ENCODE data around the gene KIF23. TPM values are rescaled to one million over a fixed set of nuclear protein-coding genes. Genes with fewer than 3 reads are reported as not detected.

Gene KIF23
- total RNA-seq, 3 donors from 2014 or later (not counting 1 experiment from before 2014, with no cell fraction given): 1.2 to 2.1 (median 1.9) TPM

DNA sequence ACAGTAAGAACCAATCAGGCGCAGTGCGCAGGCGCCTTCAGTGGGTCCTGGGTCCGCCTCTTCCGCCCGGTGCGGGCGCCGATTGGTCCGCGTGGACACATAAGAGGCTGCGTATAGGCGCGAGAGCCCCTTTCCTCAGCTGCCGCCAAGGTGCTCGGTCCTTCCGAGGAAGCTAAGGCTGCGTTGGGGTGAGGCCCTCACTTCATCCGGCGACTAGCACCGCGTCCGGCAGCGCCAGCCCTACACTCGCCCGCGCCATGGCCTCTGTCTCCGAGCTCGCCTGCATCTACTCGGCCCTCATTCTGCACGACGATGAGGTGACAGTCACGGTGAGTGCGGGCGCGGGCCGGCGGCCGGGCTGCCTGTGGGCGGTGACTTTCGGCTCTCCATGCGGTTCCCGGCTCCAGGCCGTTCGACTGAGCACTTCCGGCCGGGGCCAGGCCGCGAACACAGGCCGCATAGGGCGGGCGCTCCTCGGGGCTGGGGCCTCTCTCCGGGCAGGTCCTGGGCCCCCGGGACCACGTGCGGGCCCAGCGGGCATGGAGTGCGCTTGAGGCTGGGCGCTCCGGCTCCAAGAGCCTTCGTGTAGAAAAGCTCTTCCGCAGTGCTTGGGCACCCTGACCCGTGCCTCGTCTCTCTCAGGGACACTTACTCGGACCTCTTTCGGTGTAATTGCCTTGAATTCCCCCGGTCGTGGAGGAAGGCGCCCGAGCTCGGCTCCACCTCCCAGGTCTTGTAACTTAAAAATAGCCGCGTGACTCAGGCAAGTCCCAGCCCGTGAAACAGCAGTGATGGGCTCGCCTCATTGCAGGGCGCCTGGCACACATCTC, 38.8 kb downstream of the KIF23 start, which contains the start of gene RPLP1:
Gene RPLP1 (plus strand): TSS at position 127 of the 830 bp plus-strand sequence. CDS start 131 bp downstream, at position 258.
- no peaks in the 10 kb centered on the region for H3K27me3 ChIP-seq (ENCODE audit: control insufficient read depth, insufficient read depth, low read length)
- peak within 1 kb of the TSS; percentile 83 for H3K4me3 ChIP-seq (ENCODE audit: low read length)
- H3K4me1 ChIP-seq (ENCODE audit: control insufficient read depth, insufficient read depth, low read length): peaks cover 23% of the 10 kb centered on the region
- H3K4me3 Mint-ChIP-seq: peak within 1 kb of the TSS; percentile 98
- H3K9me3 Mint-ChIP-seq: no peaks in the 10 kb centered on the region
- peak; percentile 96 to 99 for DNase-seq
- WGBS (ENCODE audit: insufficient coverage): under 1% methylated on average over 77 of the region's 77 CpGs
- H3K27ac Mint-ChIP-seq: peak within 1 kb of the TSS; percentile 98 to 100
- intact Hi-C loops (cut with micrococcal nuclease): loop anchor here (1.0 to 5.0 kb wide), 5 partner anchors 9 to 656 kb away; partner anchors contain the start of gene KIF23
- no peaks in the 10 kb centered on the region for H3K27me3 Mint-ChIP-seq (ENCODE audit: low read depth in 2 of 2)
- peaks cover 41 to 45% of the 10 kb centered on the region in 2 donors for H3K4me1 Mint-ChIP-seq
- H3K27ac ChIP-seq (ENCODE audit: low read length): peak within 1 kb of the TSS; percentile 83
- TF ChIP-seq, protein P1, sequence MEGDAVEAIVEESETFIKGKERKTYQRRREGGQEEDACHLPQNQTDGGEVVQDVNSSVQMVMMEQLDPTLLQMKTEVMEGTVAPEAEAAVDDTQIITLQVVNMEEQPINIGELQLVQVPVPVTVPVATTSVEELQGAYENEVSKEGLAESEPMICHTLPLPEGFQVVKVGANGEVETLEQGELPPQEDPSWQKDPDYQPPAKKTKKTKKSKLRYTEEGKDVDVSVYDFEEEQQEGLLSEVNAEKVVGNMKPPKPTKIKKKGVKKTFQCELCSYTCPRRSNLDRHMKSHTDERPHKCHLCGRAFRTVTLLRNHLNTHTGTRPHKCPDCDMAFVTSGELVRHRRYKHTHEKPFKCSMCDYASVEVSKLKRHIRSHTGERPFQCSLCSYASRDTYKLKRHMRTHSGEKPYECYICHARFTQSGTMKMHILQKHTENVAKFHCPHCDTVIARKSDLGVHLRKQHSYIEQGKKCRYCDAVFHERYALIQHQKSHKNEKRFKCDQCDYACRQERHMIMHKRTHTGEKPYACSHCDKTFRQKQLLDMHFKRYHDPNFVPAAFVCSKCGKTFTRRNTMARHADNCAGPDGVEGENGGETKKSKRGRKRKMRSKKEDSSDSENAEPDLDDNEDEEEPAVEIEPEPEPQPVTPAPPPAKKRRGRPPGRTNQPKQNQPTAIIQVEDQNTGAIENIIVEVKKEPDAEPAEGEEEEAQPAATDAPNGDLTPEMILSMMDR (IDR thresholded peaks at IDR 0.05): no peak
- ATAC-seq: peak; percentile 84 to 94 (median 90)
- H3K36me3 ChIP-seq (ENCODE audit: control insufficient read depth, insufficient read depth, low read length): peaks cover 32% of the 10 kb centered on the region
- no peaks in the 10 kb centered on the region for H3K9me3 ChIP-seq (ENCODE audit: control insufficient read depth, insufficient read depth, low read length)
- peaks cover 9% of the 10 kb centered on the region for H3K36me3 Mint-ChIP-seq

DNA sequence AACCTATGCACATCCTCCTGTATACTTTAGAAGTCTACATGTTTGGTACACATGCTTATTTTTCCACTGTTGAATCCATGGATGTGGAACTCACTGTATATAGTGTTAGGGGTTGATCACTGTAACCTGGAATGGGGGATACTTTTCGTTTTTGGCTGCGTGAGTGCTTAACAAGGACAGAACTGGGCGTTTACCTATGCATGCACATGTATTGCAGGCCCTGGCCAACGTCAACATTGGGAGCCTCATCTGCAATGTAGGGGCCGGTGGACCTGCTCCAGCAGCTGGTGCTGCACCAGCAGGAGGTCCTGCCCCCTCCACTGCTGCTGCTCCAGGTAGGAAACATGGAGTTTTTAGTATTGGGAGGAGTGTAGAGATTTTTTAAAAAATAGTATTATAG, 40.8 kb downstream of the KIF23 start:
- 53% methylated on average over 5 of the region's 5 CpGs for WGBS (ENCODE audit: insufficient coverage)
- H3K9me3 Mint-ChIP-seq: no peaks in the 10 kb centered on the region
- H3K27ac ChIP-seq (ENCODE audit: low read length): no peak overlapping the region
- peak overlapping the region; percentile 98 for H3K4me3 Mint-ChIP-seq
- peaks cover 41 to 45% of the 10 kb centered on the region in 2 donors for H3K4me1 Mint-ChIP-seq
- TF ChIP-seq, protein P1 (IDR thresholded peaks at IDR 0.05): no peak
- H3K27me3 Mint-ChIP-seq (ENCODE audit: low read depth in 2 of 2): no peaks in the 10 kb centered on the region
- ATAC-seq (no peak), DNase-seq (no peak)
- H3K4me1 ChIP-seq (ENCODE audit: control insufficient read depth, insufficient read depth, low read length): peaks cover 23% of the 10 kb centered on the region
- H3K27me3 ChIP-seq (ENCODE audit: control insufficient read depth, insufficient read depth, low read length): no peaks in the 10 kb centered on the region
- no peak overlapping the region for H3K4me3 ChIP-seq (ENCODE audit: low read length)
- H3K36me3 Mint-ChIP-seq: peaks cover 9% of the 10 kb centered on the region
- H3K27ac Mint-ChIP-seq: peak overlapping the region; percentile 98 to 100
- peaks cover 32% of the 10 kb centered on the region for H3K36me3 ChIP-seq (ENCODE audit: control insufficient read depth, insufficient read depth, low read length)
- intact Hi-C loops (cut with micrococcal nuclease): loop anchor here (5.0 kb wide), 1 partner anchor 658 kb away; no protein-coding TSS in a partner anchor
- no peaks in the 10 kb centered on the region for H3K9me3 ChIP-seq (ENCODE audit: control insufficient read depth, insufficient read depth, low read length)

DNA sequence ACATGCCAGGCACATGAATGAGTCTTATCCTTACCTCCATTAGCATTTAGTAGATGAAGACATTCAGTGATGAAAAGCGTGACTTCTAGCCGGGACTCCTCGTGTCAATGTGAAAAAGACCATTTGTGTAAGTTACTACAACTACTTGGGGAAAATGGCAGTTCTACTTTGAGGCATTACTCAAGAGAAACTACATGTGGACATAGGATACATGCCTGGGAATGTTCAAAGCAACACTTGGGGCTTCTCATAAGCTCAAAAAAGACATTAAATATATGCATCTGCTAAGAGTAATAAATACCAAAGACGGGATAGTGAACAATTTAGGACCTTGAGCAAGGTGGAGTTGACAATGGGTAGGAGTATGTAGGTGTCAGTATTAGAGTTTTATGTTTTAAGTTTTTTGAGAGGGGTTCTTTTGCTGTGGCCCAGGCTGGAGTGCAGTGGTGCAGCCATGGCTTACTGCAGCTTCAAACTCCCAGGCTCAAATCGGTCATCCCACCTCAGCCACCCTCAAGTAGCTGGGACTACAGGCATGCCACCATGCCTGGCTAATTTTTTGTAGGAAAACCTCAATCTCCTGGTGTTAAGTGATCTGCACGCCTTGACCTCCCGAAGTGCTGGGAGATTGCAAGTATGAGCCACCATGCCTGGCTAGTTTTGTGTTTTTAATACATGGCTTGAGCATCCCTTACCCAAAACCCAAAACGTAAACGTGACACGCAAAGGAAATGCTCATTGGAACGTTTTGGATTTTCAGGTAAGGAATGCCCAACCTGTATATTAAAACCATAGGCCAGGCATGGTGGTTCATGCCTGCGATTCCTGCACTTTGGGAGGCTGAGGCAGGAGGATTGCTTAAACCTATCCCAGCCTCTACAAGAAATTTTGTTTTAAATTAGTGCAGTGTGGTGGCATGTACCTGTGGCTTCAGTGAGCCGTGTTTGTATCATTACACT, 42.3 kb downstream of the KIF23 start:
- no peak overlapping the region for H3K27ac ChIP-seq (ENCODE audit: low read length)
- no peak for DNase-seq
- TF ChIP-seq, protein P1 (IDR thresholded peaks at IDR 0.05): no peak
- 95% methylated on average over 13 of the region's 13 CpGs for WGBS (ENCODE audit: insufficient coverage)
- peak overlapping the region; percentile 98 to 100 for H3K27ac Mint-ChIP-seq
- no peaks in the 10 kb centered on the region for H3K9me3 Mint-ChIP-seq
- intact Hi-C loops (cut with micrococcal nuclease): no loop called here
- H3K27me3 Mint-ChIP-seq (ENCODE audit: low read depth in 2 of 2): no peaks in the 10 kb centered on the region
- no peak overlapping the region for H3K4me3 ChIP-seq (ENCODE audit: low read length)
- H3K4me1 ChIP-seq (ENCODE audit: control insufficient read depth, insufficient read depth, low read length): peaks cover 24% of the 10 kb centered on the region
- H3K36me3 Mint-ChIP-seq: peaks cover 9% of the 10 kb centered on the region
- ATAC-seq: no peak
- H3K4me3 Mint-ChIP-seq: no peak overlapping the region
- H3K36me3 ChIP-seq (ENCODE audit: control insufficient read depth, insufficient read depth, low read length): peaks cover 32% of the 10 kb centered on the region
- peaks cover 43 to 45% of the 10 kb centered on the region in 2 donors for H3K4me1 Mint-ChIP-seq
- H3K27me3 ChIP-seq (ENCODE audit: control insufficient read depth, insufficient read depth, low read length): no peaks in the 10 kb centered on the region
- H3K9me3 ChIP-seq (ENCODE audit: control insufficient read depth, insufficient read depth, low read length): no peaks in the 10 kb centered on the region

All from natural killer cell (primary cell).